GM18505 (cell line): ENCODE results near the gene CD300H.

Experiments
- ATAC-seq: cut with Tn5 transposase; IDR thresholded peaks from one replicate; pipeline ENCODE4 v1.9.1; 2021; ENCODE audit not compliant: unreplicated experiment
- POLR2A ChIP-seq: IDR thresholded peaks from 4 replicates; pipeline ENCODE4 v1.6.1; 2011; ENCODE audit warnings: borderline replicate concordance; ENCODE audit not compliant: insufficient read depth, insufficient read length; ENCODE audit errors: extremely low read depth

CD300H gene

DNA sequence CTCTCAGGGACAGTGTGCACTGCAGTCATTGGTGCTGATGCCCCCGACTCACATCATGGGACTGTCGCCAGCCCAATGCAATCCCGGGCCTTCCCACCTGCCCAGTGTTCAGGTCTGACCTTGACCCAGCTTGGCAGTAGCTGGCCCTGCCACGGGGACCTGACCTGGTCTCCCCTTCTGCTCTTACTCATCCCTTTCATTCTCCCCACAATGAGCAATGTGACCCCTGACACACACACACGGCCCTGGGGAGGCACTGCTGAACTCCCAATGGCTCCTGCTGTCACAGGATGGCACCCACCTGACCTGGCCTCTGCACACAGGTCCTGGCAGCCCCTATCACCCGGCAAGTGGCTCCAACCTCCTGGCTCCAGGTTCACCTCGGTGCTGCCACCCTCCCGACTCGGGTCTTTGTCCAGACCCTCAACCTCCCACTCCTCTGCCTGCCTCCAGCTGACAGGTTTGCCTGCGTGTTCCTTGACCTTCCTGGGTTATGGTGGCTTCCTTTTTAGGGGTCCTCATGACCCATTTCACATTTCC, 28.0 kb downstream of the CD300H start:
- ATAC-seq = no peak
- TF ChIP-seq POLR2A = no peak

DNA sequence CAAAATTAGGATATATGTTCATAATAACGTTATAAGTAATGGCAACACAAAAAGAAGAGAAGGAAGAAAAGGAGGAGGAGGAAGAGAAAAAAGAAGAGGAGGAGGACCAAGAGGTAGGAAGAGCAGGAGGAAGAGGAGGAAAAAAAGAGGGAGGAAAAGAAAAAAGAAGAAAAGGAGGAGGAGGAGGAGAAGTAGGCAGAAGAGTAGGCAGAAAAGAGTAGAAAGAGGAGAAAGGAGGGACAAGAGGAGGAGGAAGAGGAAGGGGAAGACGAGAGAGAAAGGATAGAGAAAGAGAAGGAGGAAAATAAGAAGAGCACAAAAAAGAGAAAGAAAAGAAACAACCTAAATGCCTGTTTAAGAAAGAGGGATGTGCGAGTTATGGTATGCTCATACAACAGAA, 30.4 kb downstream of the CD300H start:
- no peak for TF ChIP-seq POLR2A
- no peak for ATAC-seq

DNA sequence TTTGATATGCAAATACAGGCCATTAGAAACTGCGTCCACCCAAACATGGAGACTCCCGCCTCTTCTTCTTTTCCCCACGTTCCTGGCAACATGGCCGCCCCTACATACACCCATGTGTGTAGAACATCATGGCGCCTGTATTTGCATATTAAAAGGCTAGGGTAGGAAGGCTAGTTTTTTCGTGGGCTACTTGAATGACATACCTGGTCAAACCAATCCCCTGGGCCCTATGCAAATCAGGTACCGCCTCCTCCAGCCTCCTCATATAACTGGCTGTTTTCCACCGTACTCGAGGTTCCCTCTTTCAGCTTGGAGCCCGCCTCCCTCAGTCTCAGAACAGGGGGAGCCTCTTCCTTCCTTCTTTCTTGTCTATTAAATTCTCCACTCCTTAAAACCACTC, 35.2 kb downstream of the CD300H start:
- no peak for TF ChIP-seq POLR2A
- ATAC-seq = no peak

DNA sequence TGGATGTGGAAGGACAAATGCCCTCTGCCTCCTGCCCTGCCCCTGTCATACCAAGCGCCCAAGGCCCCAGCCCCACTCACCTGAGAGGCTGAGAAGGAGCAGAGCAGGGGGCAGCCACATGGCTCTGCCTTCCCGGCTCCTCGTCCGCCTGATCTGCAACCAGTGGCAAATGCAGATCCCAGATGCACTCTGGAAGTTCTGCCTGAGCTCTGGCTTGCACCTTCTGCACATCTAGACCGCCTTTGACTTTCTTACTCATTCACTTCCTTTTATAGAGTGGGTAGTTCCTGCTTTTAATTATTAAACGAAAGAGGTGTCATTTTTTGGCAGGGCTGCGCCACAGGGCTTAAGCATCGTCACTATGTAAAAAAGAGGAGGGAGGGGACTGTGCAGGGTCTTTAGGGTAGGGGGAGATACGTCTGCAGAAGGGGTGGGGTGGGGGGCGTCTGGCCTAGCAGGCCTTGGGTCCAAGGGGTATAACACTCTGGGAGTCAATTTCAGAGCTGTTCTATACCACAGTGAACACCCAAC, 36.0 kb downstream of the CD300H start, which contains the start of gene CD300LB:
TSS of gene CD300LB (minus strand) at position 245 of the 531 bp plus-strand sequence. CDS start at position 120, 125 bp downstream.
- TF ChIP-seq POLR2A = no peak
- ATAC-seq = no peak

DNA sequence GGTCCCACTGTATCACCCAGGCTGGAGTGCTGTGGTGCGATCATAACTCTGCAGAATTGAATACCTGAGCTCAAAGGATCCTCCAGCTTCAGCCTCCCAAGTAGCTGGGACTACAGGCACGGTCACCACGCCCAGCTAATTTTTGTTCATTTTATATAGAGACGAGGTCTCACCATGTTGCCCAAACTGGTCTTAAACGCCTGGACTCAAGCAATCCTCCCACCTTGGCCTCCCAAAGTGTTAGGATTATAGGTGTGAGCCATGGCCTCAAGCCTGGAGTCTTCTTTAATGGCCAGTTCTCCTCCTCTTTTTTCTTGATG, 36.5 kb downstream of the CD300H start:
- no peak for TF ChIP-seq POLR2A
- ATAC-seq = no peak

DNA sequence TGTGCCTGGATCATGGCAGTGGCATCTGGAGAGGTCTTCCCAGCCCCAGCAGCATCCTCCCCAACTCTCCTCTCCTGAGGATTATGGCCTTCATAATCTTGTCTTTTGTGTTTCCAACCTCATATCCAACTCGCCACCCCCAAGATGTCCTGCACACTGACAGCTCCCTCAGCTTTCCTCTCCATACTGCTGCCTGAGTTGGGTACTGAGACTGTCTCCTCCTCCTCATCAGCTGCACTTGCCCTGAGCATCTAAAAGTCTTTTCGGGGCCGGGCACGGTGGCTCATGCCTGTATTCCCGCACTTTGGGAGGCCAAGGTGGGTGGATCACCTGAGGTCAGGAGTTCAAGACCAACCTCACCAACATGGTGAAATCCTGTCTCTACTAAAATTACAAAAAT, 38.1 kb downstream of the CD300H start:
- no peak for TF ChIP-seq POLR2A
- ATAC-seq = no peak

DNA sequence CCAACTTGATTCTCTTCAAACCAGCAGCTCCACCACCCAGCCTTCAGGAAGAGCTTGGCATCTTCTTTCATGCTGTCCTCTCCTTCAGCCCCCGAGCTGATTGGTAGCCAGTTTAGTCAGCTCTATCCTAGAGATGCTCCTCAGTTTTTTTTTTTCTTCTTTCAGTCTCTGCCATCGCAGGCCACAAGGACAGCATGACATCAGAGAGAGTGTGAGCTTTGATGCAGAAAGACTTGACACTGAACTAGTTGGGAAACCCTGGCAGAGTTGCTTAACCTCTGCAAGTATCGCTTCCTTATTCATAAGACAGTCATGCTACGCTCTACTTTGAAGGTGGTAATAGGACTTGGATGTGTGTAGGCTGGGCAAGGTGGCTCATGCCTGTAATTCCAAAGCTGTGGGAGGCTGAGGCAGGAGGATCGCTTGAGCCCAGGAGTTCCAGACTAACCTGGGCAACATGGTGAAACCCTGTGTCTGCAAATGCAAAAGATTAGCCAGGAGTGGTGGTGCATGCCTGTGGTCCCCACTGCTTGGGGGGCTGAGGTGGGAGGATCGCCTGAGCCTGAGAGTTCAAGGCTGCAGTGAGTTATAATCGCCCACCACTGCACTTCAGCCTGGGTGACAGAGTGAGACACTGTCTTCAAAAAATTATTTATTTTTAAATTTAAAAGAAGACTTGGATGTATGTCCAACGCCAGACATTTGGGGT, 38.7 kb downstream of the CD300H start:
- TF ChIP-seq POLR2A = no peak
- ATAC-seq = peak; percentile 77

DNA sequence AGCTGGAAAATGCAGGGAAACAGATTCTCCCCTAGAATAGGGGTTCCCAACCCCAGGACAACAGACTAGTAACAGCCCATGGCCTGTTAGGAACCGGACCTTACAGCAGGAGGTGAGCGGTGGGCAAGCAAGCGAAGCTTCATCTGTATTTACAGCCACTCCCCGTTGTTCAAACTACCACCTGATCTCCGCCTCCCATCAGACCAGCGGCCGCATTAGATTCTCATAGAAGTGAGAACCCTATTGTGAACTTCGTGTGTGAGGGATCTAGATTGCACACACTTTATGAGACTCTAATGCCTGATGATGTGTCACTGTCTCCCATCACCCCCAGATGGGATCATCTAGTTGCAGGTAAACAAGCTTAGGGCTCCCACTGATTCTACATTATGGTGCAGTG, 39.6 kb downstream of the CD300H start:
- no peak for TF ChIP-seq POLR2A
- no peak for ATAC-seq

DNA sequence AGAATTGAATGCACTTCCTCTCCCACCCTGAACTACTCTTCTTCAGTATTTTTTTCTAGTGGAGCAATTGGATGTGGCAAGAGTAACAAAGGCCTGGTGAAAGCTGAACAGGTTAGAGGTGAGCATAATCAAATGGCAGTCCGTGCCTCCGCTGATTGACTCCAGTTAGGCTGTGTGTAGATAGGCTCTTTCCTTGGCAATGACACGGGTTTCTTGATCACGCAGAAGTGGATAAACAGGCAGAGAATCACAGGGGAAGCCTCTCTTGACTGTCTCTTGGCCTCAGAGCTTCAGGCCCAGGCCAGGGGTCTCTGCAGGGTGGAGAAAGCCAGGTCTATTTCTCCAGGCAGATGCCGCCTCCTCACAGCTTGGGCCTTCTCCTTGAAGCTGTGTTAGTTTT, 40.2 kb downstream of the CD300H start:
- no peak for TF ChIP-seq POLR2A
- no peak for ATAC-seq

DNA sequence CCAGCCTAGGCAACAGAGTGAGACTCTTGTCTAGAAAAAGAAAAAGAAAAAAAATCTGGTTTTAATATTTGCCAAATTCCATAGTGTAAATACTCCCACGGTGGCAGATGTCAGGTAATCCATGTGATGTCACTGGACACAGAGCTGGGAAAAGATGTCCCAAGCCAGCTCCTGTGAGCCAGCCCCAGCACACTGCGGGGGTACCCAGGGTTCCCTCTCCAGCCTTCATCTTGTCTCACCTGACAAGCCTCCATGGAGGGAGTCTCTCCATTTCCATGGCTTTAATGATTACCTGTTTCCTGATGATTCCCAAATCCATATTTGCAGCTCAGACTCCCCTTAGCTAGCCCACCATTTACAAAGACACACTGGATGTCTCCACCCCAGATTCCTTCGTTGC, 40.6 kb downstream of the CD300H start:
- no peak for ATAC-seq
- no peak for TF ChIP-seq POLR2A

DNA sequence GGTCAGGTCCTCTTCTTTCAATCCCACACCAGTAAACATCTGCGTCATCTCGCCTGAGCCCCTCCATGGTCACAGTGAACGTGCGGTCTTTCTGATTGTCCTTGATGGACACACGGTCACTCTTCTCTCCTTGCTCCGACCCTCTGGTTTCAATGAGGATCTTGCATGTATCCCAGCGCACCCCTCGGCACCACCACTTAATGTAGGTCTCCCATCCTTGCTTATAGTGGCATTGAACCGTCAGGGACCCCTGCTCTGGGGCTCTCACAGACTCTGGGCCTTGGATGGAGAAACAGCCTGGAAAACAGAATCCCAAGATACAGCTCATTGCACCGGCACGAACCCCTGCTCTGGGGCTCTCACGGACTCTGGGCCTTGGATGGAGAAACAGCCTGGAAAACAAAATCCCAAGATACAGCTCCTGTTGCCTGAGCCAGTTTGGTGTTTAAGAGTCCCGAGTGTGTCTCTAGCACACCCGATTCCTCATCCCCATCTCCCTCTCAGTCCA, 41.5 kb downstream of the CD300H start:
- no peak for TF ChIP-seq POLR2A
- ATAC-seq = no peak

DNA sequence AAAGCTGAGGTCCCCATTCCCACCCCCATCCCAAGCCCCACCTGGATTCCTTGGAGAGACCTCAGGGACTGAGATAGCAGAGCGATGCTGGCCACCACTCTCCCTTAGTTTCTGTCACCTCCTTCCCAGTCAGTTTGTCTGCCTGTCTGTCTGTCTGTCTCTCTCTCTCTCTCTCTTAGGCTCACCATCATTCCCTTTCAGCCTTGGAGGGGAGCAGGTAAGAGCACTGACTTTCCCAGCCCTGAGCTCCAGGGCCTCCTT, 41.9 kb downstream of the CD300H start:
- ATAC-seq = no peak
- TF ChIP-seq POLR2A = no peak

DNA sequence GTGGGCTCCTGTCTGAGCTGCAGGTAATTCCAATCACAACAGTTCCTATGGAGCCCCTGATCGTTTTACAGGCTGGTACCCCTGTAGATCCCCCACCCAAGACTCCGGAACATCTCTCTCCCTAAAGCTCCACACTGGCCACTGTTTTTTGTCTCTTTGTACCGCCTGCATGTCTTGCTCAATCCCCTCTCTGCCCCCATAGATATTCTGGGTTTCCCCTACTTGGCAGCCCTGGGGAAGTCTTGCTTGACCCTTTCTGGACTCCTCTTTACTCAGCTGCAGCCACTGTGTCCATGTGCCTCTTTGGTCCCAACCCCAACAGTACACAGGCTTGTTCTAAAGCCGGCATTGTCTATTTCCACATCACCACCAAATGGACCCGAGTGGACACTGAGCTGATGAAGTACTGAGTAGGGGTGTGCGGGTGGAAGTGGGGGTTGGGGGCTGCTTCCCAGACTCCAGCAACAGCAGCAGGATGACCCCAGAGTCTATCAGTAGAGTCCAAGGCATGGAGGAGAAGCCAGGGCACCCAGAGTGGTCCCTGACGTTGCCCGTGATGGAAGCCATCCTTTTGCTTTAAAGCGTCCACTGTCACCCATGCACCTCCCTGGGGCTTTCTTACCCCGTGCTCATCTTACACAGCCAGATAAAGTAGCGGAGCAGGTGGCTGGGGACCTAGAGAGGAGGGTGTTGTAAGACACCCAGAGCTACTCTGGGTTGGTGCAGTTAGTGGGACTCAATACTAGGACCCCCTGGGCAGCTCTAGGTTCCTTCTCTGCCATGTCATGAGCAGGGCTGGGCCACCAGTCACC, 42.5 kb downstream of the CD300H start:
- TF ChIP-seq POLR2A = no peak
- ATAC-seq = no peak

DNA sequence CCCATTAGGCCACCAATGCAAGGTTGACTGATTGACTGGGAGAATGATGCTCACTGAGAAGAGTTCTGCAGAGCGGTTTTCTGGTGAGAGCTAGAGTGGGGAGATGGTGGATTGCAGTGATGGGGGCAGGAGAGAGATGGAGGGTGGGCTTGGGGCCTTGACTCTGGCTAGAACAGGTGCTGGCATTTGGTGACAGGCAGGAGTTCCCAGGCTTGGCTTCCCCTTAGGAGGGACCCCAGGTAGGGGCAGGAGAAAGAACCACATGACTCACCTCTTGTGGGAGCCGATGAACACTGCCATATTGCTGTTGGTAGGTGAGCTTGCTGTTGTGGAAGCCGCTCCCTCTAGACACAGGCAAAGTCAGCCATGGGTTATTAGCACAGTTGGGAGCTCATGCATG, 44.0 kb downstream of the CD300H start:
- ATAC-seq = no peak
- no peak for TF ChIP-seq POLR2A
